Right lobe of liver (tissue), 6 donors: Measurements from ENCODE around the gene MYL7. TPM values are rescaled to one million over a fixed set of nuclear protein-coding genes. Genes with fewer than 3 reads are reported as not detected.
A peak's percentile ranks its signal among the peaks of the same experiment; 100 is the strongest.

ENCODE experiments used
- ATAC-seq, 4 donors: fragments of 200-7000 bp; cut with Tn5 transposase; one replicate each; pipeline ENCODE4 v1.9.1; 2020; ENCODE audit warnings: mild to moderate bottlenecking in 4 of 4, moderate library complexity in 4 of 4
- DNase-seq, 3 donors: peaks; one replicate each; pipeline ENCODE4 v3.0.0-alpha.2; 2020
- H3K27ac ChIP-seq, 3 donors: fragments of 200-600 bp; one replicate each; pipeline ENCODE4 v1.8.0; 2022
- H3K27me3 ChIP-seq, 2 donors: fragments of 200-600 bp; one replicate each; pipeline ENCODE4 v1.8.0; 2022
- H3K36me3 ChIP-seq, 4 donors: fragments of 200-600 bp; sonication (generic) in 1 of 4; one replicate each; pipeline versions ENCODE4 v1.5.1 to v1.8.0; 2017 to 2022; ENCODE audit warnings: control low read depth in 1 of 4
- H3K4me1 ChIP-seq, 4 donors: fragments of 200-600 bp; sonication (generic) in 1 of 4; one replicate each; pipeline versions ENCODE4 v1.5.1 to v1.8.0; 2017 to 2022; ENCODE audit warnings: control low read depth in 1 of 4
- H3K4me3 ChIP-seq, 3 donors: fragments of 200-600 bp; one replicate each; pipeline ENCODE4 v1.8.0; 2022
- H3K9me3 ChIP-seq, 4 donors: fragments of 200-600 bp; sonication (generic) in 1 of 4; one replicate each; pipeline versions ENCODE4 v1.5.1 to v1.8.0; 2017 to 2022; ENCODE audit warnings: control low read depth in 1 of 4
- CTCF ChIP-seq, 4 donors: fragments of 200-600 bp in 3 of 4; fragments of 450-650 bp in 1 of 4; IDR thresholded peaks; one replicate each; pipeline versions ENCODE4 v1.5.1 to v1.8.0; 2016 to 2022; ENCODE audit warnings: antibody characterized with exemption in 4 of 4, mild to moderate bottlenecking in 2 of 4
- POLR2A ChIP-seq: fragments of 450-650 bp; IDR thresholded peaks from one replicate; pipeline ENCODE4 v1.6.1; 2017; ENCODE audit warnings: antibody characterized with exemption, mild to moderate bottlenecking
- WGBS: methylation state at CpG from one replicate; pipeline ENCODE4 v1.1.6; 2018; ENCODE audit warnings: low coverage, low lambda C conversion rate; ENCODE audit not compliant: insufficient coverage; ENCODE audit errors: missing lambda C conversion rate; 5-methylcytosine and 5-hydroxymethylcytosine counted together
- intact Hi-C, 2 donors: fragments of 100-400 bp; cut with DNase I; formaldehyde crosslinking; loops; one replicate each; pipeline versions ENCODE4 v1.11.2 to v1.14.1; 2022
- total RNA-seq, 6 experiments: library from RNA; depleted of rRNA in 2 of 6; stranded (reverse); fragments of >200 nt in 2 of 6; fragmentation: NEBNext Ultra II Directional in 3 of 6; extraction: Animal tissue kit (Norgen Biotek cat#: 25700) in 3 of 6; gene quantifications; one replicate each; pipeline versions ENCODE4 v1.1.0 to v1.2.4, GENCODE V29; 2016 to 2023
- donor health status: DM: no; HTN: yes; CAD: no.
- donor health status: DM: no; HTN: no; CAD: no.
- donor health status: DM: no; HTN: no; CAD: no.
- donor health status: DM: no; HTN: yes; CAD: no.
- donor health status: DM: no; HTN: yes; CAD: no.

The MYL7 gene
- total RNA-seq, 6 experiments from 2014 or later, result 2.0 TPM; not detected in 5

GRCh38 chr7:44151956-44152355 lies 10.8 kb upstream of the MYL7 start:
- Histone ChIP-seq H3K4me3 (no peak overlapping the region), H3K27me3 (no peaks in the 10 kb centered on the region), H3K9me3 (no peaks in the 10 kb centered on the region), H3K4me1 (peaks cover 0 to 16% (median 8%) of the 10 kb centered on the region in 4 donors), H3K36me3 (no peaks in the 10 kb centered on the region), H3K27ac (no peak overlapping the region)
- ATAC-seq (no peak), DNase-seq (no peak)
- intact Hi-C loops, result no loop called here
- TF ChIP-seq CTCF (IDR thresholded peaks at IDR 0.05), result no peak
- no peak for TF ChIP-seq POLR2A
- WGBS, result 100% methylated on average over 8 of the region's 9 CpGs

GRCh38 chr7:44150966-44151941 lies 10.1 kb upstream of the MYL7 start:
- H3K27ac ChIP-seq, result no peak overlapping the region
- 95% methylated on average over 3 of the region's 16 CpGs for WGBS
- TF ChIP-seq POLR2A, result no peak
- TF ChIP-seq CTCF (IDR thresholded peaks at IDR 0.05), result no peak
- H3K4me3 ChIP-seq, result no peak overlapping the region
- intact Hi-C loops, result no loop called here
- no peaks in the 10 kb centered on the region for H3K36me3 ChIP-seq
- ATAC-seq (no peak), DNase-seq (peak in 1 of 3 donors; percentile 41)
- no peaks in the 10 kb centered on the region for H3K27me3 ChIP-seq
- no peaks in the 10 kb centered on the region for H3K9me3 ChIP-seq
- peaks cover 0 to 11% (median 5%) of the 10 kb centered on the region in 4 donors for H3K4me1 ChIP-seq

GRCh38 chr7:44150466-44150832 lies 9.3 kb upstream of the MYL7 start:
- no peaks in the 10 kb centered on the region for H3K27me3 ChIP-seq
- DNase-seq, result peak in 1 of 3 donors; percentile 17
- TF ChIP-seq CTCF (IDR thresholded peaks at IDR 0.05) (no peak), POLR2A (no peak)
- no peaks in the 10 kb centered on the region for H3K9me3 ChIP-seq
- H3K27ac ChIP-seq, result no peak overlapping the region
- ATAC-seq, result no peak
- intact Hi-C loops, result no loop called here
- peaks cover 0 to 4% (median 2%) of the 10 kb centered on the region in 4 donors for H3K4me1 ChIP-seq
- H3K36me3 ChIP-seq, result no peaks in the 10 kb centered on the region
- whole genome bisulfite sequencing, result 75% methylated on average over 3 of the region's 5 CpGs
- H3K4me3 ChIP-seq, result no peak overlapping the region

- no peak overlapping the region for H3K4me3 ChIP-seq
- intact Hi-C loops, result no loop called here
- no peaks in the 10 kb centered on the region for H3K36me3 ChIP-seq
- ATAC-seq (no peak), DNase-seq (peak in 1 of 3 donors; percentile 31)
- no peaks in the 10 kb centered on the region for H3K27me3 ChIP-seq
- no peaks in the 10 kb centered on the region for H3K9me3 ChIP-seq
- TF ChIP-seq CTCF (IDR thresholded peaks at IDR 0.05) (no peak), POLR2A (no peak)
- H3K27ac ChIP-seq, result no peak overlapping the region
- H3K4me1 ChIP-seq, result no peaks in the 10 kb centered on the region
- 84% methylated on average over 9 of the region's 18 CpGs for WGBS
Observed at GRCh38 chr7:44149571-44150465, 8.7 kb upstream of the MYL7 start.
